Ramos (cell line): Measurements from ENCODE around the gene DHRS7B.

Experiments
- in situ Hi-C: fragments of 300-500 bp; cut with MboI; formaldehyde crosslinking; loops from one replicate; pipeline ENCODE4 v1.14.3; 2022; ENCODE audit warnings: low sequenced_read_pairs; ENCODE audit not compliant: unreplicated experiment

DHRS7B gene

DNA sequence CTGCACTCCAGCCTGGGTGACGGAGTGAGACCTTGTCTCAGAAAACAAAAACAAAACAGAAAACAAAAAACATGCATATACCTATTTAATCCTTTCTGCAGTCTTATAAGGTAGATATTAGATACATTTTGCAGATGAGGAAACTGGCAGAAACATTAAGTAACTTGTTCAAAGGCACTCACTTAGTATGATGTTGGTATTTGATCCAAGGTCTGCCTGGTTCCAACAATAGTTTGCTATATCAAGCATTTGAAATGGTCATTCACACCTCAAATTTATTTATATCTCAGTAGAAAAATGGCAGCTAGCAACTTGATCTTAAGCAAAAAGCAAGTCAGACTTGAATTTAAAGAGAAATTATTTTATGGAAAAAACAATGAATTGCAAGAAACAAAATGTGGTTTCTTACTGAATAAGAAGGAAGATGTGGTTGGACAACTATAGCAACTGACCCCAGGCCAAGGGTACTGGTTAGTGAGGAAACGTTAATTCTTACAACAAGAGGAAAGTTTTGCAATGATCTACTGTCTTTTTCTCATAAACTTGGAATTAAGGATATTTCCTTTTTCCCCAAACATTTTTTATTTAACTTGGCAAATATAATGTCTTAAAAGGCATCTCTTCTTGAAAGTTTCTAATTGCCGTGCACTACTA lies 19.7 kb downstream of the DHRS7B start:
- in situ Hi-C loops, result no loop called here

DNA sequence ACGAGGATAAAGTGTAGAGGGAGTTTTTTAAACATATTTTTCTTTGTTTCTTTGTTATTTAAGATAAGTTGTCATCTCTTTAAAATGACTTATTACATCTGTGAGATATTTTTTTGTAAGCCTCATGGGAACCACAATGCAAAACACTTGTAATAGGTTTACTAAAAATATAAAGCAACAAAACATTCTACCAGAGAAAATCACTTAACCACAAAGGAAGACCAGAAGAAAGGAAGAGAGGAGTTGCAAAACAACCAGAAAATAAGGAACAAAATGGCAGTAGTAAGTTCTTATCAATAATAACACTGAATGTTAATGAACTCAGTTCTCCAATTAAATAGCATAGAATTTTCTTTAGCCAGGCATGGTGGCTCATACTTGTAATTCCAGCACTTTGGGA lies 22.9 kb downstream of the DHRS7B start:
- in situ Hi-C loops, result no loop called here

DNA sequence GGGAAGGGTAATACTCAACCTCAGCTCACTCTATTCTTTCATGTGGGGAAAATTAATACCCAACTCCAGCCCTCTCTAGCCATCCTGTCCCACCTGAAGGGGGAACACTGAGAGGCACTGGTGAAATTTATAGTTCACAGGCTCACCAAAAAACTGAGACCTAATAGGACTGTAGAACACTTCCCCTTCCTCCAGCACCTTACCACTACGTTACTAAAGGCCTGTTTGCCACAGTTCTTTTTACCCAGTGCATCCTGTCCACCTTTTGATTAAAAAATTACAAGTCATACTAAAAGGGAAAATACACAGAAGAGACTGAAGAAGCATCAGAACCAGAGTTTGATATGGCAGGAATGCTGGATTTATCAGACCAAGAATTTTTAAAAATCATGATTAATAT lies 26.0 kb downstream of the DHRS7B start:
- in situ Hi-C loops, result no loop called here

DNA sequence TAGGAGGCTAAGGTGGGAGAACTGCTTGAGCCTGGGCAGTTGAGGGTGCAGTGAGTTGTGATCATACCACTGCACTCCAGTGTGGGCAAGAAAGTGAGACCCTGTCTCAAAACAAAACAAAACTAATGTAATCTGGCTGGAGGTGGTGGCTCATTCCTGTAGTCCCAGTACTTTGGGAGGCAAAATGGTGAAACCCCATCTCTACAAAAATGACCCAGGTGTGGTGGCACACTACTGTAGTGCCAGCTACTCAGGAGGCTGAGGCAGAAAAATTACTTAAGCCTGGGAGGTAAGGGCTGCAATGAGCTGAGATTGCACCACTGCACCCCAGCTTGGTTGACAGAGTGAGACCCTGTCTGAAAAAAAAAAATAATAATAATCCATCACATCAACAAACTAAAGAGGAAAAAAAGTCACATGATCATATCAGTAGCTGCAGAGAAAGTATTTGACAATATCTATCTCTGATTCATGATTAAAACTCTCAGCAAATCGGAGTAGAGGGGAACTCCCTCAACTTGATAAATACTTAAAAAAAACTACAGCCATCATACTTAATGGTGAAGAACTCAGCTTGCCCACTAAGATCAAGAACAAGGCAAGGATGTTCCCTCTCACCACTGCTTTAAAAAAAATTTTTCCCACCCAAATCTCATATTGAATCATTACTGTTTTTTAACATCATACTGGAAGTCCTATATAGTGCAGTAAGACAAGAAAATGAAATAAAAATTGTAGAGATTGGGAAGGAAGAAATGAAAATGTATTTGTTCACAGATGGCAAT lies 31.0 kb downstream of the DHRS7B start:
- in situ Hi-C loops, result no loop called here

DNA sequence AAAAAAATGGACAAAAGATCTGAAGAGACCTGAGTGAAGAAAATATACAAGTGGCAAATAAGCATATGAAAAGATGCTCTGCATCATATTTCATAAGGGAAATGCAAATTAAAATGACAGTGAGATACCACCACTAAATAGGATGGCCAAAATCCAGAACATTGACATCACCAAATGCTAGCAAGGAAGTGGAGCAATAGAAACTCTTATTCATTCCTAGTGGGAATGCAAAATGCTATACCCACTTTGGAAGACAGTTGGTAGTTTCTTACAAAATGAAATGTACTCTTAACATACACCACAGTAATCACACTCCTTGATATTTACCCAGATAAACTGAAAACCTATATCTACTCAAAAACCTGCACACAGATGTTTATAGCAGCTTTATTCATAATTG lies 33.6 kb downstream of the DHRS7B start:
- in situ Hi-C loops, result no loop called here

DNA sequence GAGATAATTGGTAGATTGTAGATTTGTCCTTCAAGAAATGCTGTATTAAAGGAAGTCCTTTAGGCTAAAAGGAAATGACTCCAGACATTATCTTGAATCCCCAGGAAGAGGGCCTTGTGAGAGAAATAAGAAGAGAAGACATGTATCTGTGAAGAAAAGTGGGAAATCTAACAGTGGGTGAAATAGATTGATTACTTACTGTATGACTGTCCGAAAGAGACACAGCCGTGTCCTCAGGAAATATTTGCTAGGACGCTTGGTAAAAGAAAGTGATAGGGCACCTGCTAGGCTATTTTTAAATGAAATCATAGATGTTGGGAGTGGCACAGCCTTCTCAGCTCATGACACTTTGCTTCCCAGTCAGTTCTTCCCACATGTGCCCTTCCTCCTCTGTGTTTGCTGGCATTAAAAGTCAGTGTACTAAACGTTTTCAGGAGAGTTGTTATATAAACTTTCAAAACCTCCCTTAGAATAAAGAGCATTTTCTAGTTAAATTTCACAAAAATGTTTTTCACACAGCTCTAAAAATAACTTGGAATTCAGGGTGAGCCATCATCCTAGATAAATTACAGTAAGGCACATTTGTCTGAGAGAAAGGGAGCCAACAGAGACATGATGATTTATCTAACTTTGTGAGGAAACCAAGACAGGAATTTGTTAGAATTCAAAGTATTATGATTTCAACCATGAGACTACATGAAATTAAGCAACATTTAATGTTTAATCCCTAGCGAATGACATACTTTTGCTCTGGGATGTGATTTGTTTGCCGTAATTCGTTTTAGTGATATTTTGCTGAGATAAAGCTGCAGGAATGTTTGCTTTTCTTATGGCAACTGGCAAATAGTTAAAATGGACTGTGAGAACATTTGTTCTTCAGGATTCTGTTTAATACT lies 35.0 kb downstream of the DHRS7B start:
- in situ Hi-C loops, result no loop called here

DNA sequence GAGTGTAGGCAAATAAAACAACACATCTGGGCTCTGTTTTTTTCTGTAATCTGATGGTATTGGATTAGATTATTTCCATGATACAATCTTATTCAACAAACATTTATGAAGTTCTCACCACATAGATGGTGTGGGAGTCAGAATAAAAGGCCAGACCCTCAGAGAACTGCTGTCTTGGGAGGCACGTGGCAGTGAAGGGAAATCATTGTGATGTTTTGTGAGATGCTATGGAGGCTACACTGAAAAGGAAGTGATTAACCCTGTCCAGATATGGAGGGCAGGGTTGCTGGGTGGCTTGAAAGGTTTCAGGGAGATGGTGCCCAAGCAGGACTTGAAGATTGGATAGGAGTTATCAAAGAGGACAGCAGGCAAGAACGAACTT lies 35.6 kb downstream of the DHRS7B start:
- in situ Hi-C loops, result no loop called here

DNA sequence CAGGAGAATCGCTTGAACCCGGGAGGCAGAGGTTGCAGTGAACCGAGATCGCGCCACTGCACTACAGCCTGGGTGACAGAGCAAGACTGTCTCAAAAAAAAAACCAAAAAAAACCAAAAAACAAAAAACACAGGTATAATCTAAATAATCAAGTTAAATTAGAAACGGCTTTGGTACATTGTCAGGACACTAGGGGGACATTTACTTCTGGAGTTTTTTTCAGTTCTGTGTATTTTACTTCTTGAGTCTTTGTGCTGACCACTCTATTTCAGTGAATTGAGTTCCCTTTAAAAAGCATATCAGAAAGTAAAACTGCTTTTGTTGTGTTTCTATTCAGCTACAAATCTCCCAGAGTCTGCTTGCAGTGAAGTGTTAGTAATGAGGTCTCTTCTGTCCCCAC lies 36.3 kb downstream of the DHRS7B start:
- in situ Hi-C loops, result no loop called here

DNA sequence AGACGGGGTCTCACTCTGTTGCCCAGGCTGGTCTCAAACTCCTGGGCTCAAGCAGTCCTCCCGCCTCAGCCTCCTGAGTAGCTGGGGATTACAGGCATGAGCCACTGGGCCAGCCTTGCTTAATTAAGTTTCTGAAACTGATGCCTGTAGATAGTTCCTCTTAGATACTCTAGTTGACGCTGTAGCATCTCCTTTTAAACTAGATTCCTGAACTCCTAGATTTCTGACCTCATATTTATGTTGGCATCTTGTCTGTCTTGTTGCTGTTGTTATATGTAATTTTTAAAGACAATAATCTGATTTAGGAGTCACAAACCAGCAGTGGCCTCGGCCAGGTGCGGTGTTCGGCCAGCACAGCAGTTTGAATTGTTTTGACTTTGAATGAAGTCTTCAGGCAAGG lies 37.5 kb downstream of the DHRS7B start:
- in situ Hi-C loops, result no loop called here

DNA sequence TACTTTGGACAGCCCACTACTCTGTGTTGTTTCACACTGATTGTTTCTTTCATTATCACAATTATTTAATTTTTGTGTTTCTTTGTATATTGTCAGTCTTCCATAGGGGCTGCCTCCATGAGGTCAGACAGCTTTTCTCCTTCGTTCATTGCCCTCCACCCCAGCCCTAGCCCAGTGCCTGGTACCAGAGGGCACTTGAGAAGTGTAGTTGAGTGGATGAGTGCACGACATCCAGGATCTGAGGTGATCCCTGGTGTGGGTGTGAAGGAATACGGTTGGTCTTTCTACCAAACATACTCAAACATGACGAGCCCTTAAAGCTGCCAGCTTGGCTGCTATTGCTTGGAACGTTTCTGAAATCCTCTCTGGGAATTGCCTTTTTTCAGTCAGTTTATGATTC lies 37.9 kb downstream of the DHRS7B start:
- in situ Hi-C loops, result no loop called here

DNA sequence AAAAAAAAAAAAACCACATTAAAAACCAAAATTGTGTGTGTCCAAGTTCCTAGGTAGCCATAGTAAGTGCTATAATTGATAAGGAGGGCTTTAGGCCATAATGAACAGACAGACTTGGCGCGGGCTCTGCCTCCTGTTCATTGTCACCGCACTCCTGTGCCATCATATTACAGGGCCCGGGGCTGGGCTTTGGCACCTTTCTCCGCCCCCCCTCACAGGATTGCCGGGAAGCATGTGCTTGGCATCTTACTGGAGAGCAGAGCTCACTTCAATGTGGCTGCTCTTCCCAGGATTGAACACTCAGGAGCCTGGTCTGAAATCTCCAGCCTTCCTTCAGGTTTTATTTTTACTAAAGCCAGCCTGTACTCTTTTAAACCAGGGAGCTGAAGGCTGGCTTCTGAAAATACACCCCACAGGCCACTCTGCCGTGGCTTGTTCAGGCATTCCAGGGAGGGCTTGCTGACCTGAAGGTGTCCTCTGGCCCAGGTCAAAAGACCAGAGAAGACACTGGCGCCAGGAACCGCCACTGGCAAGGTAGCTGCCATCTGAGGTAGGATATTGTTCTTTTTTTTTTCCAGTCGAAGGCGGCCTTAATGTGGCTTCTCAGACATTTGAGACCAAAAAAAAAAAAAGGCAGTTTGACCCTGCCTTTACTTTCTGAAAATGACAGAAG lies 39.3 kb downstream of the DHRS7B start:
- in situ Hi-C loops, result no loop called here

DNA sequence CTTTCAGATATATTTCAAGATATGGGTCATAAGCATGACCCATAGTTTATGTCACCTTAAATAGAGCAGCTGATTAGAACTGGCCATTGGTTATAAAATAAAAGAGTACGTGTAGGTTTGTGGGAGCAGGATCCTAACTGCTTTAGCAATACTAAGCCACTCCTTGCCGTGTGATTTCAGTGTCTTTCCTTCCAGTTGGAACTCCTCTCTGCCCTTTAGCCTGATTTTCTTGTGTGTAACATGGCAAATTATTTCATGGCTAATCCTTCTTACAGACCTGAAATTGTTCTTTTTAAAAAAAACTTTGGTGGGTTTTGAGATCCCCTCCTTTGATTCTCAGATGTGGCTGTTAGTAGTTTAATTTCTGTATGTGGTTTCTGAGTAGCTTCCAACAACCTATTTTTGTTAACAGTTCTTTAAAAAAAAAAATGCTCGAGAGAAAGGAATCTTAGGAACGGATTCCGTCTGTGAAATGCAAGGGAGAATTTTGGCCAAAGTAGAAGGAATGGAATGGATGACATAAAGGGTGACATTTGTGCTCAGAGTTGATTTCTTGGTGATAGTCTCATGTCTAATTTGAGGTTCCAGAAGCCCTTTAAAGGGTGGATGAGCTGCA lies 39.9 kb downstream of the DHRS7B start:
- in situ Hi-C loops, result no loop called here

DNA sequence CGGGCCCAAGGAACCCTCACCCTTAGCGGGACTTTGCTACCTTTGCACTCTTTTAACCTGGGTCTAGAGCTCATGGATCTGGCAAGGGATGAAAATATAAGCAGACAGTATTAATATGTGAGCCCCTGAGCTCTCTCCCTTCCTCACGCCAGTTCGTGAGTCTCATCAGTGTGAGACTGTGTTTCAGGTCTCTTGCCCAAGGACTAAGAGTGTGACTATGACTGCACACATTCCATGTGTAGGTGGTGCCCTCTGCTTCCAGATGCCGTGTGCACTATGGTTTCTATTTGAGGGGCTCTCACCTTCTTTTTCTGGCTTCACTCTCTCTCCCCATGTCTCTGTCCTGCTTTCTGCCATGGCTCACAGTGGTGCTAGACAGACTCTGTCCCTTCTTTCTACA lies 40.5 kb downstream of the DHRS7B start:
- in situ Hi-C loops, result no loop called here

DNA sequence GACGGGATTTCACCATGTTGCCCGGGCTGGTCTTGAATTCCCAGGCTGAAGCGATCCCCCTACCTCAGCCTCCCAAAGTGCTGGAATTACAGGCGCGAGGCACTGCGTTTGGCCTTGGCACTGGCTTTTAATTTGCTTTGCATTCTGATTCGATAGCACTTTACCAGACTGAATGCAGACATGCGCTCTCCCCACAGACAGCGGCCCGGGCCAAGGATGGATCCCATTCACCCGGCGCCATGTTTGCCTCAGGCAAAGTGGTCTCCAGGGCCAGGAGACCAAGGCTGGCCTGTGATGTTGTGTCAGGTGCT lies 41.7 kb downstream of the DHRS7B start:
- in situ Hi-C loops, result no loop called here

DNA sequence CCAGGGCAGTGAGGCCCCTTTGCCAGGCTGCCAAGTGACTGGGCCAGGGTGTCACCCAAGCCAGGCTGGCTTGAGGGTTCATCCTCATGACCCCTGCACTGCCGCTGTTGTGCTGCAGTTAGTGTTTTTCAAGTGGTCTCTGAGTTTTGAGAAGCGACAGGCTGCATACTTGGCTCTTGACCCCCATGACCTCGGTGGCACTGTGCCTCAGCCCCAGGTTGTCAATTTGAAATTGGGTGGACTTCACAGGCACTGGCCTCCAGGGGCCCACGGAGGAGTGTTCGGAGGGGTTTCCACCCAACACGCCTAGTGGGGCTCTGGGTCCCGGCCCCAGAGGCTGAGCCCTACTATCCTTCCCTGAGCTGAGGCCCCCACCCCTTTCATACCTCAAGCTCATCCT lies 42.7 kb downstream of the DHRS7B start:
- in situ Hi-C loops, result no loop called here

DNA sequence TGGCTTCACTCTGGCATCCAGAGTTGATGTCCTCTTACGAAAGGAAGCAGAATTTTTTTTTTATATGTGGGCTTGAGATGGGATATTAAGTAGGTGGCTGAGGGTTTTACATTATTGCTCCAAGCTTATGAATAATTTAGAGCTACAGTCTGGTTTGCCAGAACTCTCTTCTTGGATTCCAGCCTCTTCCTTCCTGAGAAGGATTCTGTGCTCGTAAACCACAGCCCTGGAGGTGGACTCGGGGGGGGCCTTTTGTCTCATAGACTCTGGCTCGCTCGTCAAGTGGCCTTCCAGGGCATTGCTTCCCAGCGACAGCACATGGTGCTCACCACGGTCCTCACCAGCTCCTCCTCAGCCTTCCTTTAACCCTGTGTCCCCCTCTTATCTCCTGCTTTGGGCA lies 44.0 kb downstream of the DHRS7B start:
- in situ Hi-C loops, result no loop called here

DNA sequence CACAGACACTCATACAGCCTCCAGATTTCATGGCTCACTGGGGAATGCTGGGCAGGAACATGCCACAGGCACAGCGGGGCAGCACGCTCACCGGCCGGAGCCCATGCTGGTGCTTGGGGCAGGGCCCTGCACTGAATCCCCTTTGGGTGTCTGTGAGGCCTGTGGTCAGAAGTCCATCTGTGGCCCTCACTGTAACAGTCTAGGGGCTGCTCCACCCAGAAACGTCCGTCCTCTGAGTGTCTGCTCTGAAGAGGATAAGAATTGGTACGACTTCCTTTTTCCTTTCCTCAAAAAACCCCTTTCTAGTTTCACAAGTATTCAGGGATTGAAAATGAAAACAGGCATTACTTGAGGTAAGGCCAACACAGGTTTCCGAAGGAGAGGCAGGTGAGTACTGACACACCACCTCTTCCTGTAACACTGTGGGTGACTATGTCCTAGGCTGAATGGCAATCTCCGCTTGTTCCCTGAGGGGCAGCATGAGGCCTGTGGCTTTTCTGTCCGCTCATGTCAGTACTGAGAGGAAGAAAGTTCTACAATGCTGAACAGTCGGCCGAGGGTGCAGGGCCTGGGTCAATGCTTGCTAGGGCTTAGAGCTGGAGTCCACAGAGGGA lies 44.7 kb downstream of the DHRS7B start:
- in situ Hi-C loops, result no loop called here

DNA sequence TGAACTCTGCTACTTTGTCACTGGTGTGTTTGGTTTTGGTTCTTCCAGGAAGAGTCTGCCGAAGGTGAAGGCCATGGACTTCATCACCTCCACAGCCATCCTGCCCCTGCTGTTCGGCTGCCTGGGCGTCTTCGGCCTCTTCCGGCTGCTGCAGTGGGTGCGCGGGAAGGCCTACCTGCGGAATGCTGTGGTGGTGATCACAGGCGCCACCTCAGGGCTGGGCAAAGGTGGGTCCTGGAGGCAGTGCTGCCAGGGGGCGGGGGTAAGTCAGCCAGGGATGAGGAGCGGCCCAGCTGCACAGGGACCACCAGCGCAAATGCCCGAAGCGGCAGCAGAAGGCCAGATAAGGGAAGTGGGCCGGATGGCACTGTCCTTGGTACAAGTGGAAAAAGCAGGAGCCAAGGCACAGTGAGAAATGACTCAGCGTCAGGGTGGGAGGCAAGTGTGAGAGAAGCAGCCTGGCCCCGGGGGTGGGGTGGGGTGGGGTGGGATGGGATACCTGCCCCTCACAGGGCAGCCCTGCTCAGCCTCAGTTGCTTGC lies 45.3 kb downstream of the DHRS7B start:
- in situ Hi-C loops, result no loop called here

DNA sequence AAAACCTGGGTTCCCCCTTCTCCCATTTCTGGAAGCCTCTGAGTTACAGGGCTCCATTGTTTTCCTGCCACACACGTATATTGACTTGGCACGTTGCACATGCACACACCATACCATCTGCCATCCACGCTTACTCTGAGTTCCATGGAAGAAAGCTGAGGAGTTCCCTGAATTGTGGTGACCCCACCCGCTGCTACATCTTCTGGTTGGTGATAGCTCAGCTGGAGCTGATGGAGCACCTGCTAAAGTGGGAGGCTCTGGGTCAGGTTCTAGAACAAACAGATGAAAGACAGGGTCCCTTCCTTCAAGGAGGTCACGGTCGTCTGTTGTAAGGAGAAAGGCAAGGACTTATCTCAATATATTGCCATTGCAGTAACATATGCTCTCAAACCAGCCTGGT lies 46.1 kb downstream of the DHRS7B start:
- in situ Hi-C loops, result no loop called here

DNA sequence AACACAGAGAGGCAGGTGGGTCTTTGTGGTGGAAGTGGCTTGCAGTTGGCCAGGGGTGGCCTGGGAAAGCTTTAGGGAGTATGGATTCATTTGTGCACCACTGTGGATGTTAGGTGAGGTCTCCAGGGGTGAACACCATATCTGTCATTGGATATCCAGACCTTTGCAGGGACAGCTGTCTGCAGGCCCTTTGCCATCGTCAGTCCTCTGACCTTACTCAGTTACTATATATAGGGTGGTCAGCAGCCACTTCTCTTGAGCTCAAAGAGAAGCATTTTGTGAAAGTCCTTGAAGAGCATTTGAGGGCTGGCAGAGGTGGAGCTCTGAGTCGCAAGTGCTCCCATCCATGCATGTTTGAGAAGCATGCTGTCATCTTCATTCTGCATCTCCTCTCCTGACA lies 46.8 kb downstream of the DHRS7B start:
- in situ Hi-C loops, result no loop called here
